OCI-LY3 (cell line): ENCODE results near the gene SCGB2A2.

Source experiments
- CTCF ChIP-seq: fragments of 200-600, 300-600 bp; sonication (generic); IDR thresholded peaks from 2 replicates; pipeline ENCODE4 v1.5.1; 2014; ENCODE audit warnings: antibody characterized with exemption, low read length, low read depth
- EZH2phosphoT487 ChIP-seq: fragments of 200-600 bp; shearing (Covaris generic); IDR thresholded peaks from 2 replicates; pipeline ENCODE4 v1.6.1; 2018; ENCODE audit warnings: antibody characterized with exemption, mixed run types, low read depth

GRCh38 chr11:62251698-62252097, 18.3 kb upstream of the SCGB2A2 start:
- no peak for TF ChIP-seq CTCF
- no peak for TF ChIP-seq EZH2phosphoT487
